ENCODE results near the gene SOCS7.

SOCS7 gene

GRCh38 chr17:38364741-38365140 lies 13.1 kb downstream of the SOCS7 start:
- DNase-seq (ENCODE audit: low read depth in 2 of 2): no peak

GRCh38 chr17:38369124-38369886 lies 17.7 kb downstream of the SOCS7 start:
- DNase-seq (ENCODE audit: low read depth in 2 of 2): no peak

- no peak for DNase-seq (ENCODE audit: low read depth in 2 of 2)
Measured at GRCh38 chr17:38379448-38379847, 27.8 kb downstream of the SOCS7 start.

GRCh38 chr17:38395090-38395489 lies 43.4 kb downstream of the SOCS7 start:
- DNase-seq (ENCODE audit: low read depth in 2 of 2): no peak

GRCh38 chr17:38397227-38397626 lies 45.6 kb downstream of the SOCS7 start:
- no peak for DNase-seq (ENCODE audit: low read depth in 2 of 2)

GRCh38 chr17:38400286-38400685 lies 48.6 kb downstream of the SOCS7 start:
- DNase-seq (ENCODE audit: low read depth in 2 of 2): no peak

GRCh38 chr17:38401459-38401858 lies 49.8 kb downstream of the SOCS7 start:
- no peak for DNase-seq (ENCODE audit: low read depth in 2 of 2)

GRCh38 chr17:38402897-38403296 lies 51.3 kb downstream of the SOCS7 start:
- DNase-seq (ENCODE audit: low read depth in 2 of 2): no peak

- no peak for DNase-seq (ENCODE audit: low read depth in 2 of 2)
Measured at GRCh38 chr17:38403491-38403890, 51.8 kb downstream of the SOCS7 start.

- no peak for DNase-seq (ENCODE audit: low read depth in 2 of 2)
Measured at GRCh38 chr17:38404174-38404943, 52.7 kb downstream of the SOCS7 start.

- no peak for DNase-seq (ENCODE audit: low read depth in 2 of 2)
Measured at GRCh38 chr17:38405654-38406053, 54.0 kb downstream of the SOCS7 start.

GRCh38 chr17:38410201-38410600 lies 58.6 kb downstream of the SOCS7 start:
- DNase-seq (ENCODE audit: low read depth in 2 of 2): no peak

- DNase-seq (ENCODE audit: low read depth in 2 of 2): peak in 1 of 2 donors; percentile 16
Measured at GRCh38 chr17:38415250-38416194, 63.9 kb downstream of the SOCS7 start.

GRCh38 chr17:38416840-38417209 lies 65.2 kb downstream of the SOCS7 start:
- no peak for DNase-seq (ENCODE audit: low read depth in 2 of 2)

GRCh38 chr17:38417210-38417951 lies 65.7 kb downstream of the SOCS7 start:
- no peak for DNase-seq (ENCODE audit: low read depth in 2 of 2)

GRCh38 chr17:38418062-38418692 lies 66.5 kb downstream of the SOCS7 start:
- no peak for DNase-seq (ENCODE audit: low read depth in 2 of 2)

GRCh38 chr17:38418693-38419507 lies 67.3 kb downstream of the SOCS7 start:
- DNase-seq (ENCODE audit: low read depth in 2 of 2): no peak

GRCh38 chr17:38419508-38419981 lies 67.9 kb downstream of the SOCS7 start:
- DNase-seq (ENCODE audit: low read depth in 2 of 2): no peak

GRCh38 chr17:38420518-38420917 lies 68.9 kb downstream of the SOCS7 start:
- no peak for DNase-seq (ENCODE audit: low read depth in 2 of 2)
